Breast epithelium (tissue), 3 donors: ENCODE measurements around the gene DRAP1.

Experiments used
- CTCF ChIP-seq, 3 donors: fragments of 450-650 bp; IDR thresholded peaks; one replicate each; pipeline ENCODE4 v1.5.1; 2016 to 2017; ENCODE audit warnings: antibody characterized with exemption in 3 of 3, mild to moderate bottlenecking in 3 of 3, moderate library complexity in 3 of 3
- POLR2A ChIP-seq: fragments of 450-650 bp; IDR thresholded peaks from one replicate; pipeline ENCODE4 v1.6.1; 2016; ENCODE audit warnings: antibody characterized with exemption, mild to moderate bottlenecking, moderate library complexity

- no peak for TF ChIP-seq CTCF (IDR thresholded peaks at IDR 0.05)
- TF ChIP-seq POLR2A = no peak
These were observed 4.0 kb upstream of the DRAP1 start for GRCh38 chr11:65915101-65915820.
